ENCODE results near the gene RBM17. TPM values are rescaled to one million over a fixed set of nuclear protein-coding genes. Genes with fewer than 3 reads are reported as not detected.

The RBM17 gene, protein sequence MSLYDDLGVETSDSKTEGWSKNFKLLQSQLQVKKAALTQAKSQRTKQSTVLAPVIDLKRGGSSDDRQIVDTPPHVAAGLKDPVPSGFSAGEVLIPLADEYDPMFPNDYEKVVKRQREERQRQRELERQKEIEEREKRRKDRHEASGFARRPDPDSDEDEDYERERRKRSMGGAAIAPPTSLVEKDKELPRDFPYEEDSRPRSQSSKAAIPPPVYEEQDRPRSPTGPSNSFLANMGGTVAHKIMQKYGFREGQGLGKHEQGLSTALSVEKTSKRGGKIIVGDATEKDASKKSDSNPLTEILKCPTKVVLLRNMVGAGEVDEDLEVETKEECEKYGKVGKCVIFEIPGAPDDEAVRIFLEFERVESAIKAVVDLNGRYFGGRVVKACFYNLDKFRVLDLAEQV
- 102 to 109 TPM (median 105 TPM) in 5 replicates for total RNA-seq (2022; extraction: Qiagen RNA extraction)

DNA sequence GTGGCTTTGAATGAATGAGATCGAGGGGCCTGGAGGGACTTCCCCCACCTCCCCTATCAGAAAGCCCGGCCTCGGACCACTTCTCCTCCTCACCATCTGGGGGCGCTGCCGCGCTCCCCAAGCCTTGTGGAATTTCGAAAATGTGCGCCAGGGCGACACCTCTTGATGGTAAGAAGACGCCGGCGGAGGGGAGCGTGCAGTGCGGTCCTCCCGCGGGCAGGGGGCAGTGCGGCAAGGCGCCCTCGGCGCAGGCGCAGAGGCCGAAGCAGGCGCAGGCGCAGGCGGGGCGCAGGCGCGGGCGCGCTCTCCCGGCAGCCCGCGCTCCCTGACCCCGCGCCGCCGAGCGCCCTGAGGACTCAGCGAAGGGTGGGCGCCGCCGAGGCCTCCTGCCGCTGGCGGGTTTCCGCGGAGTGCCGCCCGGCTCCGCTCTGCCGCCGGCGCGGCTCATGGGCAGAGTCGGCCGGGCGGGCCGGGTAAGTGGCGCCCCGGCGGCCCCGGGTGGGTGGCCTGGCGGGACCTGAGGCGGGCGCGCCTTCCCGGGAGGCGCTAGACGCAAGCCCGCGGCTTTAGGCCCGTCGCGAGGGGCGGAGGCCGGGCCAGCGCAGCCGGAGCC, at the start of gene RBM17:
Gene RBM17 (plus strand): TSS at position 314 of the 613 bp plus-strand sequence. CDS start 8,032 bp downstream, outside the sequence.

DNA sequence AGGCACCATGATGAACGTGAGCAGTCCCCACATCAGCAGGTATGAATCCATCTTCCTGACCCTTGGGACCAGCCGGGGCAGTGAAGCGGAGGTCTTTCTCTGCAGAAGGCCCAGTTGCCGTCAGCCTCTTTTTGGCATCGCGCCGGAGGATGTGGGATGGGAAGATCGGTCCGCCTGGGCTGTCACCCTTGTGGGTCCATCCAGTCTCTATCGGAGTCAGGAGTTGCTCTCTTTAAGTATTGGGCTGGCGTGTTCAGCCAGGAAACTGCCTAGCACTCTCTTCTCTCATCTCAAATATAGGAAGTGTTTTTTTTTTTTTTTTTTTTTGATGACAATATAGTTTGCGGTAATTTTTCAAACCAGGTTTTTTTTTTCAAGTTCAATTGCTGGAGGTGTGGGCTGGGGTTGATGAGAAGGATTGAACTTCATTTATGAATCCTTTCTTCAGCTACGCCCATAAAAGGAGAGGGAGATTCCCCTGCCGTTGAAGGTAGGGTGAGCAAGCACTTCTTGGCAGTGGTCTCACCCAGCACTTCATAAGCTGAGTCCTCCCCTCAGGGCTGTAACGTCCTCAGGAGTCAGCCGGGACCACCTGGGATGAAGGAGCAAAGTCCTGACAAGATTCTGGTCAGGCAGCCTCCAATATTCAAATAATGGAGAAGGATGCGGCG, 26.6 kb upstream of the RBM17 start, which contains the start of gene IL2RA:
Gene IL2RA (minus strand): TSS at position 267 of the 671 bp plus-strand sequence. CDS start 216 bp downstream, at position 51.

Other genes with a start within 250 kb of the RBM17 start
- 8.0 to 11.7 TPM (median 11.4 TPM) in 5 replicates for gene ANKRD16, start 199.1 kb upstream of the RBM17 start, total RNA-seq (2022; extraction: Qiagen RNA extraction)
- 30.1 to 40.3 TPM (median 38.9 TPM) in 5 replicates for gene FBH1, start 198.8 kb upstream of the RBM17 start, total RNA-seq (2022; extraction: Qiagen RNA extraction)
- 1.8 to 3.2 TPM (median 2.3 TPM) in 5 replicates for gene IL15RA, start 111.5 kb upstream of the RBM17 start, total RNA-seq (2022; extraction: Qiagen RNA extraction)
- gene IL2RA, start 26.7 kb upstream of the RBM17 start, total RNA-seq (2022; extraction: Qiagen RNA extraction) = not detected in 5 replicates
- 115 to 140 TPM (median 134 TPM) in 5 replicates for gene PFKFB3, start 113.9 kb downstream of the RBM17 start, total RNA-seq (2022; extraction: Qiagen RNA extraction)